Measurements from ENCODE around the gene ARVCF.

DNA sequence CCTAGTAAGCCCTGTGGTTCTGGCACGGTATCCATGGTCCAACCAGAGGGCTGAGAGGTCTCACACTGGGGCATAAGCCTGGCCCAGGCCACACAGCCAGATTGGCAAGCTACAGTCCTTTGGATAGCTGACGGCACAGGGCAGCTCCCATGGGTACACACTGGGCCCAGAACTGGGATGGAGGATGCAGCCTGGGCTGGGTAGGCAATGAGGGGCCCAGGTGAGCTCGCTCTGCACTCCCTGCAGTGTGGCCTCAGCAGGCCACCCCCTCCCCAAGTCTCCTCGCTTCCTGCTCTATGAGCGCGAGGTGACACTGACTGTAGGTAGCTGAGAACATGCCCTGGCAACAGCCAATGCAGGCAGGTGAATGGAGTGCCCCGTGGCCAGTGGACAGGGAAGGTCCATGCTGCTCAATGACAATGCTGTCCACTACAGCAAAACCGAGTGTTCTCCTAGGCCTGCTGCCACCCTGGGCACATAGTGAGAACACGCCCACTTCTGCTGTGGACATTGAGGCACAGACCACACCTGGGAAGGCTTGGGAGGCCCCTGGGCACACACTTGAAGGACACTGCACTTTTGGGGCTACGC lies 3.8 kb downstream of the ARVCF start:
- TF ChIP-seq, protein P1, sequence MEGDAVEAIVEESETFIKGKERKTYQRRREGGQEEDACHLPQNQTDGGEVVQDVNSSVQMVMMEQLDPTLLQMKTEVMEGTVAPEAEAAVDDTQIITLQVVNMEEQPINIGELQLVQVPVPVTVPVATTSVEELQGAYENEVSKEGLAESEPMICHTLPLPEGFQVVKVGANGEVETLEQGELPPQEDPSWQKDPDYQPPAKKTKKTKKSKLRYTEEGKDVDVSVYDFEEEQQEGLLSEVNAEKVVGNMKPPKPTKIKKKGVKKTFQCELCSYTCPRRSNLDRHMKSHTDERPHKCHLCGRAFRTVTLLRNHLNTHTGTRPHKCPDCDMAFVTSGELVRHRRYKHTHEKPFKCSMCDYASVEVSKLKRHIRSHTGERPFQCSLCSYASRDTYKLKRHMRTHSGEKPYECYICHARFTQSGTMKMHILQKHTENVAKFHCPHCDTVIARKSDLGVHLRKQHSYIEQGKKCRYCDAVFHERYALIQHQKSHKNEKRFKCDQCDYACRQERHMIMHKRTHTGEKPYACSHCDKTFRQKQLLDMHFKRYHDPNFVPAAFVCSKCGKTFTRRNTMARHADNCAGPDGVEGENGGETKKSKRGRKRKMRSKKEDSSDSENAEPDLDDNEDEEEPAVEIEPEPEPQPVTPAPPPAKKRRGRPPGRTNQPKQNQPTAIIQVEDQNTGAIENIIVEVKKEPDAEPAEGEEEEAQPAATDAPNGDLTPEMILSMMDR (conservative IDR thresholded peaks at IDR 0.05; ENCODE audit: low read depth in 2 of 2) = no peak
- no peak for TF ChIP-seq ZNF114 (CRISPR knock-in tag; IDR thresholded peaks at IDR 0.05)
- TF ChIP-seq, protein P2, sequence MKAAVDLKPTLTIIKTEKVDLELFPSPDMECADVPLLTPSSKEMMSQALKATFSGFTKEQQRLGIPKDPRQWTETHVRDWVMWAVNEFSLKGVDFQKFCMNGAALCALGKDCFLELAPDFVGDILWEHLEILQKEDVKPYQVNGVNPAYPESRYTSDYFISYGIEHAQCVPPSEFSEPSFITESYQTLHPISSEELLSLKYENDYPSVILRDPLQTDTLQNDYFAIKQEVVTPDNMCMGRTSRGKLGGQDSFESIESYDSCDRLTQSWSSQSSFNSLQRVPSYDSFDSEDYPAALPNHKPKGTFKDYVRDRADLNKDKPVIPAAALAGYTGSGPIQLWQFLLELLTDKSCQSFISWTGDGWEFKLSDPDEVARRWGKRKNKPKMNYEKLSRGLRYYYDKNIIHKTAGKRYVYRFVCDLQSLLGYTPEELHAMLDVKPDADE (IDR thresholded peaks at IDR 0.05) = no peak
